ENCODE results near the gene HLCS. TPM values are rescaled to one million over a fixed set of nuclear protein-coding genes. Genes with fewer than 3 reads are reported as not detected.
A peak's percentile ranks its signal among the peaks of the same experiment; 100 is the strongest.

Gene HLCS
- total and polyA plus RNA-seq, 2 of the 4 experiments (the other 2 are of a cell fraction), result 10.6 to 21.0 TPM

DNA sequence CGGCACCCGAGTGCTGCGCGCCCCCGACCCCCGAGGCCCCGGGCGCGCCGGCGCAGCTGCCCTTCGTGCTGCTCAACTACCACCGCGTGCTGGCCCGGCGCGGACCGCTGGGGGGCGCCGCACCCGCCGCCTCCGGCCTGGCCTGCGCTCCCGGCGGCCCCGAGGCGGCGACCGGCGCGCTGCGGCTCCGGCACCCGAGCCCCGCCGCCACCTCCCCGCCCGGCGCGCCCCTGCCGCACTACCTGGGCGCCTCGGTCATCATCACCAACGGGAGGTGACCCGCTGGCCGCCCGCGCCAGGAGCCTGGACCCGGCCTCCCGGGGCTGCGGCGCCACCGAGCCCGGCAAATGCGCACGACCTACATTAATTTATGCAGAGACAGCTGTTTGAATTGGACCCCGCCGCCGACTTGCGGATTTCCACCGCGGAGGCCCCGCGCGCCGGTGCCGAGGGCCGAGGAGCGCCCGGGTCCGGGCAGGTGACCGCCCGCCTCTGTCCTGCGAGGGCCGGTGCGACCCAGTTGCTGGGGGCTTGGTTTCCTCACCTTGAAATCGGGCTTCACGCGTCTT lies 218.6 kb downstream of the HLCS start:
- dilution Hi-C loops (cut with HindIII; ENCODE audit: low sequenced_read_pairs, unreplicated experiment), result no loop called here
- Histone ChIP-seq H2AK5ac (ENCODE audit: low read depth, low read length) (peak overlapping the region; percentile 46; the same call in 1 of the 2 replicates), H2AFZ (replicated peaks; ENCODE audit: low read length, poor library complexity) (peak overlapping the region; percentile 85), H2BK20ac (ENCODE audit: low read depth, low read length) (no peak overlapping the region), H3K27ac (ENCODE audit: insufficient read depth, low read length) (no peak overlapping the region; the same call in 1 of the 2 replicates), H3K4me3 (ENCODE audit: insufficient read depth, low read depth, low read length) (peak overlapping the region; percentile 55), H4K5ac (ENCODE audit: low read depth, low read length) (no peak overlapping the region), H2BK5ac (ENCODE audit: low read depth, low read length, poor library complexity, severe bottlenecking) (no peak overlapping the region), H3K56ac (ENCODE audit: extremely low read depth, insufficient read depth, low read length) (no peak overlapping the region), H2AK9ac (replicated peaks; ENCODE audit: low read depth, low read length, poor library complexity) (peak overlapping the region; percentile 79), H4K91ac (ENCODE audit: insufficient read depth, low read depth, low read length) (peak overlapping the region; percentile 36; the same call in 1 of the 2 replicates), H2BK120ac (ENCODE audit: low read depth, low read length) (peak overlapping the region; percentile 37), H4K20me1 (ENCODE audit: insufficient read depth, low read length) (no peaks in the 10 kb centered on the region), H3K23ac (ENCODE audit: low read depth, low read length) (no peak overlapping the region), H3K27me3 (ENCODE audit: control insufficient read depth, insufficient read depth, low read length) (peaks cover 2% of the 10 kb centered on the region), H3K14ac (replicated peaks; ENCODE audit: low read depth, low read length) (no peak overlapping the region), H3K9me3 (ENCODE audit: control insufficient read depth, insufficient read depth, low read length) (no peaks in the 10 kb centered on the region), H3K9ac (ENCODE audit: low read depth, low read length) (peak overlapping the region; percentile 35; the same call in 1 of the 2 replicates), H3K9me1 (ENCODE audit: insufficient read depth, low read length) (peaks cover 3% of the 10 kb centered on the region), H3K4me1 (ENCODE audit: control insufficient read depth, insufficient read depth, low read length) (peaks cover 11% of the 10 kb centered on the region), H4K8ac (ENCODE audit: low read depth in 2 of 2, low read length in 2 of 2) (peak overlapping the region in 1 of 2 experiments; percentile 35; a peak in 2 of 4 replicates), H2BK15ac (ENCODE audit: low read depth, low read length) (no peak overlapping the region; the same call in 2 of the 3 replicates), H3K36me3 (ENCODE audit: control insufficient read depth, insufficient read depth, low read length) (peaks cover 2% of the 10 kb centered on the region; the same call in 1 of the 2 replicates), H3K18ac (ENCODE audit: low read depth, low read length) (no peak overlapping the region), H3K4me2 (ENCODE audit: low read depth, low read length) (peak overlapping the region; percentile 67), H3K79me1 (ENCODE audit: low read depth in 1 of 2, low read length in 2 of 2) (no peaks in the 10 kb centered on the region), H3K4ac (ENCODE audit: low read depth, low read length) (peak overlapping the region; percentile 46; the same call in 1 of the 2 replicates)
- no peak for TF ChIP-seq POLR2A (IDR thresholded peaks at IDR 0.05; ENCODE audit: low read depth, low read length)
- no peak for TF ChIP-seq RCOR1 (IDR thresholded peaks at IDR 0.05; ENCODE audit: insufficient replicate concordance, low read length)
- TF ChIP-seq SMC3 (IDR thresholded peaks at IDR 0.05; ENCODE audit: low read depth, low read length), result peak; percentile 47; the same call in 1 of the 2 replicates
- TF ChIP-seq, protein P1, sequence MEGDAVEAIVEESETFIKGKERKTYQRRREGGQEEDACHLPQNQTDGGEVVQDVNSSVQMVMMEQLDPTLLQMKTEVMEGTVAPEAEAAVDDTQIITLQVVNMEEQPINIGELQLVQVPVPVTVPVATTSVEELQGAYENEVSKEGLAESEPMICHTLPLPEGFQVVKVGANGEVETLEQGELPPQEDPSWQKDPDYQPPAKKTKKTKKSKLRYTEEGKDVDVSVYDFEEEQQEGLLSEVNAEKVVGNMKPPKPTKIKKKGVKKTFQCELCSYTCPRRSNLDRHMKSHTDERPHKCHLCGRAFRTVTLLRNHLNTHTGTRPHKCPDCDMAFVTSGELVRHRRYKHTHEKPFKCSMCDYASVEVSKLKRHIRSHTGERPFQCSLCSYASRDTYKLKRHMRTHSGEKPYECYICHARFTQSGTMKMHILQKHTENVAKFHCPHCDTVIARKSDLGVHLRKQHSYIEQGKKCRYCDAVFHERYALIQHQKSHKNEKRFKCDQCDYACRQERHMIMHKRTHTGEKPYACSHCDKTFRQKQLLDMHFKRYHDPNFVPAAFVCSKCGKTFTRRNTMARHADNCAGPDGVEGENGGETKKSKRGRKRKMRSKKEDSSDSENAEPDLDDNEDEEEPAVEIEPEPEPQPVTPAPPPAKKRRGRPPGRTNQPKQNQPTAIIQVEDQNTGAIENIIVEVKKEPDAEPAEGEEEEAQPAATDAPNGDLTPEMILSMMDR (conservative IDR thresholded peaks at IDR 0.05; ENCODE audit: low read depth, low read length), result peak; percentile 56
- TF ChIP-seq RAD21 (IDR thresholded peaks at IDR 0.05; ENCODE audit: low read length), result peak; percentile 55
- BruUV-seq (replicated peaks), result no TSS peak
- ChIA-PET CTCF (interaction anchor here (0.6 to 1.5 kb wide), 3 partner anchors 14 to 106 kb away, joined by 3 to 5 read pairs (median 4); no protein-coding TSS in a partner anchor), POLR2A (ENCODE audit: unreplicated experiment) (interaction anchor here (0.6 kb wide), 1 partner anchor 163 kb away, joined by 11 read pairs; no protein-coding TSS in a partner anchor)
- DNase-seq (peak; percentile 34), ATAC-seq (ENCODE audit: low read depth) (peak; percentile 96)
- intact Hi-C loops (cut with micrococcal nuclease), result loop anchor here (2.0 to 10.0 kb wide), 2 partner anchors 99 to 243 kb away; no protein-coding TSS in a partner anchor
- in situ Hi-C loops (cut with MboI; ENCODE audit: low sequenced_read_pairs), result no loop called here
- 2% methylated on average over 18 of the region's 80 CpGs; no CpG with 5 or more reads in 1 of the 2 experiments for WGBS, 2 experiments (ENCODE audit: extremely low coverage in 2 of 2, insufficient read length in 1 of 2)

Data from IMR-90 (cell line).